Inferior parietal cortex (tissue), 1 donor: ENCODE measurements around the gene ANKEF1.
A peak's percentile ranks its signal among the peaks of the same experiment; 100 is the strongest.
"Not testable (repeated sequence)": the region's sequence is repeated elsewhere in the genome, so short reads cannot be mapped to it uniquely, and the experiment has no call there.

Experiments
- DNase-seq: peaks from one replicate; pipeline ENCODE4 v3.0.0-alpha.2; 2016; ENCODE audit errors: extremely low spot score

Gene ANKEF1

GRCh38 chr20:10034717-10035571 is at the start of gene ANKEF1:
Gene ANKEF1 (plus strand): TSS chr20:10034987. CDS start chr20:10038302, 3,315 bp downstream.
- DNase-seq = no peak

DNA sequence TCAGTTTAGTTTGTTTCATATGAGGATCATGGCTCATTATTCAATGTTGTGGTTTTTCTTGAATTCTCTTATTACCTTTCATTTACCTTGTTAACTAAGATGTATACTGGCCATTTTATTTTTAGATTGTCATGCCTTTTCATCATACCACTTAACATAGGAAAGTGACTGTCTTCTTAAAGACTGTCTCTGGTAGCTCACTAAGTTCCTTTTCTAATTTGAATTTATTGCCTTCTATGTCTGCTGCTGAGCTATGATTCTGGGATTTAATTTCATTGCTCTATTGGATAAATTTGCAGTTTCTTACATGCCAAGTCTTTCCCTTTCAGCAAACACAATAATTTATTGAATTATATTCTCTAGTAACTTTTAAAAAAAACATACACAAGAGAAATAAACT is 49.5 kb upstream of the ANKEF1 start:
- DNase-seq = no peak

DNA sequence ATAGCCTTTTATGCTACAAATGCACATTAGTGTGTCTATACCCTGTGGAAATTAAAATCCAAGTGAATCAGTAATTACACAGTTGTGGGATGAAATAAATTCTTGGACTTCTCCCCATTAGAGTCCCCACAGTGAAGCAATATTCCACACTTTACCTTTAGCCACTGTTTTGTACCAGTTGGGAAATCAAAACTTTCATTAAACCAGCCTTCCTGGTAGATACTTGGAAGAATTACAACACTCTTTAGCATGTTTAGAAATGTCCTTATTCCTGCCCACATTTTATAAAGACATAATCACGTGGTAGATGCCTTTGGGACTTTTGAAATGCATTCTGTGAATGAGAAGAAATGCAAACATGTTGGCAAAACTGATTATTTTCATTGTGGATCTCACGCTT is 49.0 kb upstream of the ANKEF1 start:
- no peak for DNase-seq

DNA sequence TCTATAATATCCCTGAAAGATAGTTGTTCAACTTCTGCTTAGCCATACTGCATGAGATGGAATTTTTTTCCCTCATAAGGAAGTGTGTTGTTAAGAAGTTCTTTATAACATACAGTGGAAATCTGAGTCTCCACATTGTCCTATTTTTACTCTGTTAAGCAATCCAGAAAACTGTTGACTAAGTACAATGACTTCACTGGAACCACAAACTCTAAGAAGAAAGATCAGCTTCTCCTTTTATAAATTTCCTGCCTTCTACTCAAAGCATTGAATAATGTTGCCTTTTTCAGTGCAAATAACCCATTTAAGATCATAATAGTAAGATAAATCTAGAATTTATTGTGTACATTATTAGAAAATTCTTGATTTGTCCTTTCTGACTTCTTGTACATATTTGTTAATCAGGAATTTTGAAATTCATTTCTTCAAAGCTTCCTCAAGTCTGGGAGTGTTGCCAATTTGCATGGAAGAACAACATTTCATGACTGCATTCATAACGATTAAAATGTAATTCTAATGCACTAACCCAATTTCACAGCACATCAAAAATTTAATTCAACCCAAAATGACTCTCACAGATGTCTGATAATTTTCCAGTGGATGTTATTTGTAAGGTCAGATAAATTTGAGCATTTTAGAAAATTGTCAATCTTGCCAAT is 45.6 kb upstream of the ANKEF1 start:
- DNase-seq = peak; percentile 47

GRCh38 chr20:9993137-9993536 is 41.6 kb upstream of the ANKEF1 start:
- no peak for DNase-seq

GRCh38 chr20:9994676-9995075 is 40.1 kb upstream of the ANKEF1 start:
- no peak for DNase-seq

GRCh38 chr20:9995510-9996272 is 39.1 kb upstream of the ANKEF1 start:
- DNase-seq = peak; percentile 50

- no peak for DNase-seq
Measured at GRCh38 chr20:9996944-9997343, 37.8 kb upstream of the ANKEF1 start.

GRCh38 chr20:9999645-10000044 is 35.1 kb upstream of the ANKEF1 start:
- no peak for DNase-seq

- DNase-seq = no peak
Measured at GRCh38 chr20:10002866-10003265, 31.9 kb upstream of the ANKEF1 start.

DNA sequence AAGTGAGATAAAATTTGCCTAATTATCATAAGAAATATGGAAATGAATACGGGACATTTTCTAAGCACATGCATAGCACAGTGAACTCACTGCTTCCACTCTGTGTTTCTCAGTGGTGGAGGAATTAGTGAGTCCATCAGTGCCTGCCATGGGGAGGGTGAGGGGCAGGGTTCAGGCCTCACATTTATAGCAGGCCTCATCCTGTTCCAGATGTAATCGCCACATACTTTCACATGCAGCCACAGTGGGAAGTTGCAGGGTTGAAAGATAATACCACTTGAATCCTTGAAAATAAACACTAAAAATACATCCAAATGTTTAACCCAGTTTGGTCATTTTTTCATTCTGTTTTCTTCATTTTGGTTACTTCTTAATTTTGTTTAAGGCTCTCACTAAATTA is 29.9 kb upstream of the ANKEF1 start:
- DNase-seq = no peak

DNA sequence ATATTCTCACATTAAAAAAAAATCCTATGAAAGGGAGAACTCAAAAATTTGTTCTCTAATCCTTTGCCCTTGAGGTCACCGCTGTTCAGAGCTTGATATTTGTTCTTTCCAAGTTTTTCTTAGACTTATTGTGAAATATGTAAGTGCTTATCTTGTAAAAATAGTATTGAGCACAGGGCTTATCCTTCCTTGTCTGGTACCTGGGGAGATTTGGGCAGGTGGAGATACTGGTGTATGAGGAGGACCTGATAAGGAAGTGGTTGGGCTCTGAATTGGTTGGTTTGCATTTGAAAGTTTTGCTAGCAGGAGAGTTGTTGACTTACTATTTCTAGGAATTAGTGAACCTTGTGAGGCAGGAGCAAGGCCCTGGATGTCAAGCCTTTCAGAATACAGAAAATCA is 28.9 kb upstream of the ANKEF1 start:
- DNase-seq = no peak

DNA sequence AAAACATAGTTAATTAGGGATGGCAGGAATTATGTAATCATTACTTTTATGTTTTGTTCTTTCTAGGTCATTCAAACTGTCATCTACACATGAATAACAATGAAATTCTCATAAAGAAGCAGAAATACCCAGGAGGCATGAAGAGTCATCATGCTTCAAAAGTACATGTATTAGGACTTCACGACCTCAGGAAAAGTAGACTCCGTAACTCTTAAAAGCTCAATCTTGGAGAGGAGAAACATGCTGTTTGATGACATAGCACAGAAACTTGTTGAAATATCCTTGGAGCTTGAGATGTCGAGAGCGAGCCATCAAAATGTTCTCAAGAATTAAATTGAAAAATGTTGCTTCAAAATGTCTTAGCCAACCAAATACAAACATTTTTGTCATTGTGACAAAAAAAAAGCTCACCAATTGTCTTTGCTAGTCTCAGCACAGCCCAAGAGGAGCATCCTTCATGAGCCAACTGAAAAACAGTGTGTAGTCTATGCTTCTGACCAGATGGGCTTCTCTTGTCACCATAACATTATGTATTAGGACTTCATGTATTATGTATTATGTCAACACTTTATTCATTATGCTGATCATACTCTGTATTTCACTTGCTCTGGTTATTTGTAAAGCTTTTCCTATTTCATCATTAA is 28.2 kb upstream of the ANKEF1 start:
- DNase-seq = no peak

- DNase-seq = no peak
Measured at GRCh38 chr20:10007158-10007557, 27.6 kb upstream of the ANKEF1 start.

DNA sequence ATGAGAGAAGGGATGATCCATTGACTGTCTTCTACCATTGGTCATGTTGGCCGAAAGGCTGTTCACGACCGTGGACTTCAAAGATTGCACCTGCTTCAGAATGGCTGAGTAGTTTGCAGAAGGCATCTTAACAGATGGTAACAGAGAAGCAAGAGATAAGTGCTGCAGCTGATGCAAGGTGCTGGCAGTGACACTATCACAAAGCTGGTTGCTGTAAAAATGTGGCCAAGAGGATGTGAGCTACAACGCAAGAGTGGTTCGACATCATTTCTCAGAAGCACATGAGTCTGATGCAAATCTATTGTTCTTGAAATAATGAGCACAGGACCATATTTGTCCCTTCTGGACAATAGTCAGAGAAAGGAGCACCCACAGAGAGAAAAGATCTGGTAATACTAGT is 27.0 kb upstream of the ANKEF1 start:
- no peak for DNase-seq

DNA sequence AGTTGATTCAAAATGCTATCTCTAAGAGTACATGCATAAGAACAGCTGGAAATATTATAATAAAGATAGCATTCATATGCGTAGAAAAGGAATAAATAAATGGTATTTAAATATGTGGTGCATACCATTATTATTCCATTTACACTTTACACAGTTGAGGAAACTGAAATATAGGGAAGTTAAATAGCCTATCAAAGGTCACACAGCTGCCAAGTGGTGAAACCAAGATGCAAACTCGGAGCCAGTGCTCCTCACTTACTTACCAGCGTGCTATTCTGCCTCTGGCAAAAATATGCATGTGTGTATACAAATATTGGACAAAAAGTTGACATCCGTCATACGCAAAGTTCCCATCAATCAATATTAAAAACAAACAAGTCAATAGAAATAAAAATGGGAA is 22.3 kb upstream of the ANKEF1 start:
- no peak for DNase-seq

- DNase-seq = no peak
Measured at GRCh38 chr20:10014431-10014830, 20.4 kb upstream of the ANKEF1 start.

DNA sequence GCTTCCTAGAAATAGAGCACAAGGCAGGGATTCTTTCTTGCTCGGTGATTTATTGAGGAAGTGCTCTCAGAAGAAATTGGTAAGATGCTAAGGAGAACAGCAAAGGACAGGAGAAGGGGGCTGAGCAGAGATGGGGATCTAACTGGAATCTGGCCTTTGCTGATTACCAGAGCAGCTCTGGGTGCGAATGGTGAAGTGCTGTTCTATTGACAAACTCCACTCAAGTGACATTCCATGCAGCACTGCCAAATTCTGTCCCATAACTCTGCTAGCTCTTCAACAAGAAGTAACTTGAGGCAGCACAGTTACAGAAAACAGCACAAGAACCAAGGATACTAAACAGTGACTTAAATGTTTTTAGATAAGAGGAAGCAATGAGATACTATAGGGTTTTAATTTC is 13.8 kb upstream of the ANKEF1 start:
- DNase-seq = no peak

- no peak for DNase-seq
Measured at GRCh38 chr20:10022625-10023024, 12.2 kb upstream of the ANKEF1 start.

GRCh38 chr20:10023911-10024310 is 10.9 kb upstream of the ANKEF1 start:
- no peak for DNase-seq

GRCh38 chr20:10031451-10032215 is 3.2 kb upstream of the ANKEF1 start:
- not testable (repeated sequence) for DNase-seq
